ENCODE measurements around the gene SFR1. TPM values are rescaled to one million over a fixed set of nuclear protein-coding genes. Genes with fewer than 3 reads are reported as not detected.
"Not testable (repeated sequence)": the region's sequence is repeated elsewhere in the genome, so short reads cannot be mapped to it uniquely, and the experiment has no call there.

The SFR1 gene
- total RNA-seq, 4 donors from 2014 or later: 4.7 to 26.2 (median 8.4) TPM

GRCh38 chr10:104151737-104152136 is 29.8 kb downstream of the SFR1 start:
- no peak overlapping the region for H3K27ac ChIP-seq

DNA sequence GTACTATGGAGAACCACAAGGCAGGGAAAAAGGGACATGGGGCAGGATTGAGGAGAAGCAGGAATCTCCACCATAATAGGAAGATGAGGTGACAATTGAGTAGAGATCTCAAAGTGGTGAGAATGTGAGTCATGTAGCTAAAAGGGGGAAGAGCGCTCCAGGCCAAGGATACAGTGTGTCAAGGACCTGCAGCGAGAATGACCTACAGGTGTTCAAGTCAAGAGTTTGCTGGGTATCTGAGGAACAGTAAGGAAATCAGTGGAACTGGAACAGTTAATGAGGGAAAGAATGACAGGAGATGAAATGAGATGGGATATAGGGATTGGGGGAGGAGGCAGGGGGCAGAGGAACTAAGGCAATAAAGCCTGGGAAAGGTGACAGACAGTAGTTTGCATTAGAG is 33.6 kb downstream of the SFR1 start:
- peaks cover 0 to 19% (median 0%) of the 10 kb centered on the region in 3 donors for H3K36me3 ChIP-seq
- WGBS, 2 donors: 64 to 82% methylated on average over 2 of the region's 2 CpGs
- H3K27me3 ChIP-seq: peaks cover 0 to 4% of the 10 kb centered on the region in 2 donors
- H3K4me1 ChIP-seq: no peaks in the 10 kb centered on the region
- no peak overlapping the region for H3K27ac ChIP-seq
- TF ChIP-seq CTCF (IDR thresholded peaks at IDR 0.05) (no peak), POLR2A (IDR thresholded peaks at IDR 0.05) (no peak), EP300 (IDR thresholded peaks at IDR 0.05) (no peak)
- H3K4me3 ChIP-seq: no peak overlapping the region
- peaks cover 0 to 18% (median 4%) of the 10 kb centered on the region in 4 donors for H3K9me3 ChIP-seq
- DNase-seq (ENCODE audit: low spot score in 2 of 2): no peak

More at GRCh38 chr10:104151737-104152136, 29.8 kb downstream of the SFR1 start:
- Histone ChIP-seq H3K27me3 (peaks cover 0 to 4% of the 10 kb centered on the region in 2 donors), H3K36me3 (peaks cover 0 to 19% (median 0%) of the 10 kb centered on the region in 3 donors), H3K4me3 (no peak overlapping the region), H3K4me1 (no peaks in the 10 kb centered on the region), H3K9me3 (peaks cover 0 to 18% (median 4%) of the 10 kb centered on the region in 4 donors)
- DNase-seq (ENCODE audit: low spot score in 2 of 2): no peak
- TF ChIP-seq CTCF (IDR thresholded peaks at IDR 0.05) (no peak), EP300 (IDR thresholded peaks at IDR 0.05) (no peak)

DNA sequence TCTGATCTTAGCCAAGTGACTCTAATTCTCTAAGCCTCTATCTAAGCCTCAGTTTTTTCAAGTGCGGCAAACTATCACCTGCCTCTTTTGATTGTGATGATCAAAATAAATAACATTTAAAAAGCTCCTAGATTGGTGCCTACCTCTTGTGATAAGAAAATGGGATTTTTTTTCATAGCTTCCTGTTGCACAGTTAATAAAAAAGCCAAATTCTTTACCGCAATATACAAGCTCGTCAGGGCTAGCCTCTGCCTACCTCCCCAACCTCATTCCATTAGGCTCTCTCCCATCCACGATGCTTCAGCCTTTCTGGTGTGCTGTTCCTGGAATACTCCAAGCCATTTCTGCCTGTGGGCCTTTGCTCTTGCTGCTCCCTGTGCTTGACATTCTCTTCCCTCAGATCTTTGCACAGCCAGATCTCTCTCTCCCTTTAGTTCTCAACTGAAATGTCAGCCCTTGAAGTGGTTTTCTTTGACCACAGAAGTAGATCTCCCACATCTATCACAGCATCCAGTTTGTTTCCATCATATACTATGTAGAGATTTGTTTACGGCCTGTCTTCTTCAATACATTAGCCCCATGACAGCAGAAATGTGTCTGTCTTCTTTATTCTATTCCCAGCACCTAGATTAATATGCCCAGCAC is 48.8 kb downstream of the SFR1 start:
- Histone ChIP-seq H3K4me3 (no peak overlapping the region), H3K27me3 (no peaks in the 10 kb centered on the region), H3K36me3 (no peaks in the 10 kb centered on the region), H3K4me1 (no peaks in the 10 kb centered on the region), H3K9me3 (no peaks in the 10 kb centered on the region), H3K27ac (no peak overlapping the region)
- 84% methylated on average over 5 of the region's 5 CpGs for whole genome bisulfite sequencing, 2 donors
- no peak for DNase-seq (ENCODE audit: low spot score in 2 of 2)
- TF ChIP-seq POLR2A (IDR thresholded peaks at IDR 0.05): no peak
- no peak for TF ChIP-seq EP300 (IDR thresholded peaks at IDR 0.05)
- no peak for TF ChIP-seq CTCF (IDR thresholded peaks at IDR 0.05)

DNA sequence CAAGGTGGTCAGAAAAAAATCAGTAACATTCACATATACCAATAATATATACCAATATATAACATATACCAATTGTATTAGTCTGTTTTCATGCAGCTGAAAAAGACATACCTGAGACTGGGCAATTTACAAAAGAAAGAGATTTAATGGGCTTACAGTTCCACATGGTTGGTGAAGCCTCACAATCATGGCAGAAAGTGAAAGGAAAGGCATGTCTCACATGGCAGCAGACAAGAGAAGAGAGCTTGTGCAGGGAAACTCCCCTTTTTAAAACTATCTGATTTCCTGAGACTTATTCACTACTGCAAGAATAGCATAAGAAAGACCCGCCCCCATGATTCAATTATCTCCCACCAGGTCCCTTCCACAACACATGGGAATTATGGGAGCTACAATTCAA is 52.2 kb downstream of the SFR1 start:
- DNase-seq (ENCODE audit: low spot score in 2 of 2); H3K27me3 ChIP-seq; H3K4me3 ChIP-seq; H3K4me1 ChIP-seq; H3K9me3 ChIP-seq; H3K27ac ChIP-seq; H3K36me3 ChIP-seq: not testable (repeated sequence)
- WGBS, 2 donors: 88 to 93% methylated on average over 1 of the region's 1 CpG

Other genes with a start within 250 kb of the SFR1 start
- 10 to 100 TPM; 12.6 to 26.7 (median 22.1) TPM for gene STN1, start 204.0 kb upstream of the SFR1 start, total RNA-seq
- gene SLK, start 155.0 kb upstream of the SFR1 start, total RNA-seq: 10 to 100 TPM; 62.2 to 74.7 (median 68.0) TPM
- under 1 TPM in 3 of 4 donors, not detected in 1; under 0.01 to 0.59 (median 0.22) TPM for gene COL17A1, start 36.3 kb upstream of the SFR1 start, total RNA-seq
- 1 to 10 TPM in 3 of 4 donors, under 1 TPM in 1; 0.30 to 4.3 (median 2.5) TPM for gene CFAP43, start 110.2 kb downstream of the SFR1 start, total RNA-seq
- 10 to 100 TPM; 51.6 to 84.6 (median 68.1) TPM for gene GSTO1, start 132.7 kb downstream of the SFR1 start, total RNA-seq
- 1 to 10 TPM in 2 of 4 donors, under 1 TPM in 2; 0.30 to 1.7 (median 1.0) TPM for gene GSTO2, start 147.0 kb downstream of the SFR1 start, total RNA-seq
- gene ITPRIP, start 216.3 kb downstream of the SFR1 start, total RNA-seq: 10 to 100 TPM; 22.6 to 58.2 (median 39.9) TPM
- gene CFAP58, start 231.7 kb downstream of the SFR1 start, total RNA-seq: under 1 TPM in 2 of 4 donors, not detected in 2; 0.20 to 0.21 TPM